GM18909 (cell line): ENCODE data around the gene DLGAP4.

Source experiments
- ATAC-seq: cut with Tn5 transposase; IDR thresholded peaks from one replicate; pipeline ENCODE4 v1.9.1; 2021; ENCODE audit warnings: mild to moderate bottlenecking; ENCODE audit not compliant: unreplicated experiment, poor library complexity

Gene DLGAP4

GRCh38 chr20:36346256-36346655 lies 40.1 kb downstream of the DLGAP4 start:
- ATAC-seq = no peak

- ATAC-seq = no peak
Observed at GRCh38 chr20:36349384-36350170, 43.4 kb downstream of the DLGAP4 start.

- no peak for ATAC-seq
Observed at GRCh38 chr20:36350439-36350838, 44.3 kb downstream of the DLGAP4 start.

- ATAC-seq = no peak
Observed at GRCh38 chr20:36351937-36352336, 45.8 kb downstream of the DLGAP4 start.

- ATAC-seq = no peak
Observed at GRCh38 chr20:36352843-36353553, 46.9 kb downstream of the DLGAP4 start.

- ATAC-seq = no peak
Observed at GRCh38 chr20:36353740-36354139, 47.6 kb downstream of the DLGAP4 start.

- no peak for ATAC-seq
Observed at GRCh38 chr20:36355469-36356171, 49.5 kb downstream of the DLGAP4 start.

GRCh38 chr20:36359668-36360406 lies 53.7 kb downstream of the DLGAP4 start:
- ATAC-seq = no peak

GRCh38 chr20:36360429-36360828 lies 54.3 kb downstream of the DLGAP4 start:
- no peak for ATAC-seq

- no peak for ATAC-seq
Observed at GRCh38 chr20:36361406-36361805, 55.3 kb downstream of the DLGAP4 start.

GRCh38 chr20:36362261-36362660 lies 56.1 kb downstream of the DLGAP4 start:
- no peak for ATAC-seq

- no peak for ATAC-seq
Observed at GRCh38 chr20:36362978-36363713, 57.0 kb downstream of the DLGAP4 start.

- ATAC-seq = no peak
Observed at GRCh38 chr20:36364506-36364905, 58.4 kb downstream of the DLGAP4 start.

GRCh38 chr20:36366623-36367369 lies 60.7 kb downstream of the DLGAP4 start:
- no peak for ATAC-seq

GRCh38 chr20:36367370-36367745 lies 61.2 kb downstream of the DLGAP4 start:
- no peak for ATAC-seq

GRCh38 chr20:36367907-36368799 lies 62.0 kb downstream of the DLGAP4 start:
- ATAC-seq = no peak

GRCh38 chr20:36368869-36369268 lies 62.7 kb downstream of the DLGAP4 start:
- no peak for ATAC-seq

- ATAC-seq = no peak
Observed at GRCh38 chr20:36369739-36370138, 63.6 kb downstream of the DLGAP4 start.
